ENCODE measurements around the gene NIP7. TPM values are rescaled to one million over a fixed set of nuclear protein-coding genes. Genes with fewer than 3 reads are reported as not detected.

NIP7 gene
- total and polyA plus RNA-seq, 2 donors from 2014 or later: 9.9 to 20.2 TPM

- Histone ChIP-seq H3K27ac (ENCODE audit: low read depth in 2 of 2, low read length in 2 of 2) (no peak overlapping the region), H3K9me3 (ENCODE audit: control insufficient read depth in 2 of 3, insufficient read depth in 1 of 3, low read length in 3 of 3) (no peaks in the 10 kb centered on the region), H3K36me3 (ENCODE audit: control insufficient read depth in 2 of 3, insufficient read depth in 3 of 3, low read length in 3 of 3) (peaks cover 18 to 61% (median 38%) of the 10 kb centered on the region in 3 donors), H3K9ac (ENCODE audit: low read length in 3 of 3) (no peak overlapping the region), H3K4me1 (ENCODE audit: control insufficient read depth in 2 of 3, insufficient read depth in 2 of 3, low read depth in 1 of 3, low read length in 3 of 3) (no peaks in the 10 kb centered on the region), H3K4me3 (ENCODE audit: low read length in 3 of 3) (no peak overlapping the region), H3K27me3 (ENCODE audit: control insufficient read depth, insufficient read depth, low read length) (no peaks in the 10 kb centered on the region)
- intact Hi-C loops (cut with DNase I): no loop called here
- no peak for TF ChIP-seq CTCF (IDR thresholded peaks at IDR 0.05; ENCODE audit: borderline replicate concordance, extremely low read depth, insufficient read depth)
- FAIRE-seq (no peak), DNase-seq (peak in 1 of 5 donors; percentile 3)
Observed at GRCh38 chr16:69367980-69368379, 28.4 kb downstream of the NIP7 start.

GRCh38 chr16:69368866-69369265, 29.3 kb downstream of the NIP7 start:
- Histone ChIP-seq H3K27me3 (ENCODE audit: control insufficient read depth, insufficient read depth, low read length) (no peaks in the 10 kb centered on the region), H3K36me3 (ENCODE audit: control insufficient read depth in 2 of 3, insufficient read depth in 3 of 3, low read length in 3 of 3) (peaks cover 18 to 61% (median 36%) of the 10 kb centered on the region in 3 donors), H3K4me3 (ENCODE audit: low read length in 3 of 3) (no peak overlapping the region), H3K9ac (ENCODE audit: low read length in 3 of 3) (no peak overlapping the region), H3K4me1 (ENCODE audit: control insufficient read depth in 2 of 3, insufficient read depth in 2 of 3, low read depth in 1 of 3, low read length in 3 of 3) (no peaks in the 10 kb centered on the region), H3K9me3 (ENCODE audit: control insufficient read depth in 2 of 3, insufficient read depth in 1 of 3, low read length in 3 of 3) (no peaks in the 10 kb centered on the region), H3K27ac (ENCODE audit: low read depth in 2 of 2, low read length in 2 of 2) (no peak overlapping the region)
- FAIRE-seq: no peak
- intact Hi-C loops (cut with DNase I): no loop called here
- TF ChIP-seq CTCF (IDR thresholded peaks at IDR 0.05; ENCODE audit: borderline replicate concordance, extremely low read depth, insufficient read depth): no peak
- DNase-seq: no peak

- Histone ChIP-seq H3K4me3 (ENCODE audit: low read length in 3 of 3) (no peak overlapping the region), H3K27me3 (ENCODE audit: control insufficient read depth, insufficient read depth, low read length) (no peaks in the 10 kb centered on the region), H3K9me3 (ENCODE audit: control insufficient read depth in 2 of 3, insufficient read depth in 1 of 3, low read length in 3 of 3) (no peaks in the 10 kb centered on the region), H3K9ac (ENCODE audit: low read length in 3 of 3) (no peak overlapping the region), H3K36me3 (ENCODE audit: control insufficient read depth in 2 of 3, insufficient read depth in 3 of 3, low read length in 3 of 3) (peaks cover 13 to 43% (median 30%) of the 10 kb centered on the region in 3 donors), H3K4me1 (ENCODE audit: control insufficient read depth in 2 of 3, insufficient read depth in 2 of 3, low read depth in 1 of 3, low read length in 3 of 3) (no peaks in the 10 kb centered on the region), H3K27ac (ENCODE audit: low read depth in 2 of 2, low read length in 2 of 2) (no peak overlapping the region)
- DNase-seq (no peak), FAIRE-seq (no peak)
- intact Hi-C loops (cut with DNase I): no loop called here
- TF ChIP-seq CTCF (IDR thresholded peaks at IDR 0.05; ENCODE audit: borderline replicate concordance, extremely low read depth, insufficient read depth): no peak
Observed at GRCh38 chr16:69371564-69371963, 32.0 kb downstream of the NIP7 start.

GRCh38 chr16:69373019-69373418, 33.4 kb downstream of the NIP7 start:
- FAIRE-seq (no peak), DNase-seq (no peak)
- Histone ChIP-seq H3K4me1 (ENCODE audit: control insufficient read depth in 2 of 3, insufficient read depth in 2 of 3, low read depth in 1 of 3, low read length in 3 of 3) (no peaks in the 10 kb centered on the region), H3K36me3 (ENCODE audit: control insufficient read depth in 2 of 3, insufficient read depth in 3 of 3, low read length in 3 of 3) (peaks cover 12 to 33% (median 20%) of the 10 kb centered on the region in 3 donors), H3K9me3 (ENCODE audit: control insufficient read depth in 2 of 3, insufficient read depth in 1 of 3, low read length in 3 of 3) (no peaks in the 10 kb centered on the region), H3K27ac (ENCODE audit: low read depth in 2 of 2, low read length in 2 of 2) (no peak overlapping the region), H3K4me3 (ENCODE audit: low read length in 3 of 3) (no peak overlapping the region), H3K9ac (ENCODE audit: low read length in 3 of 3) (no peak overlapping the region), H3K27me3 (ENCODE audit: control insufficient read depth, insufficient read depth, low read length) (no peaks in the 10 kb centered on the region)
- intact Hi-C loops (cut with DNase I): no loop called here
- TF ChIP-seq CTCF (IDR thresholded peaks at IDR 0.05; ENCODE audit: borderline replicate concordance, extremely low read depth, insufficient read depth): no peak
